ENCODE results near the gene TMEM52.

Gene TMEM52

GRCh38 chr1:1929639-1930545 is 10.8 kb upstream of the TMEM52 start:
- no peak for TF ChIP-seq ZFX (IDR thresholded peaks at IDR 0.05; ENCODE audit: borderline replicate concordance)
- TF ChIP-seq, protein P1, sequence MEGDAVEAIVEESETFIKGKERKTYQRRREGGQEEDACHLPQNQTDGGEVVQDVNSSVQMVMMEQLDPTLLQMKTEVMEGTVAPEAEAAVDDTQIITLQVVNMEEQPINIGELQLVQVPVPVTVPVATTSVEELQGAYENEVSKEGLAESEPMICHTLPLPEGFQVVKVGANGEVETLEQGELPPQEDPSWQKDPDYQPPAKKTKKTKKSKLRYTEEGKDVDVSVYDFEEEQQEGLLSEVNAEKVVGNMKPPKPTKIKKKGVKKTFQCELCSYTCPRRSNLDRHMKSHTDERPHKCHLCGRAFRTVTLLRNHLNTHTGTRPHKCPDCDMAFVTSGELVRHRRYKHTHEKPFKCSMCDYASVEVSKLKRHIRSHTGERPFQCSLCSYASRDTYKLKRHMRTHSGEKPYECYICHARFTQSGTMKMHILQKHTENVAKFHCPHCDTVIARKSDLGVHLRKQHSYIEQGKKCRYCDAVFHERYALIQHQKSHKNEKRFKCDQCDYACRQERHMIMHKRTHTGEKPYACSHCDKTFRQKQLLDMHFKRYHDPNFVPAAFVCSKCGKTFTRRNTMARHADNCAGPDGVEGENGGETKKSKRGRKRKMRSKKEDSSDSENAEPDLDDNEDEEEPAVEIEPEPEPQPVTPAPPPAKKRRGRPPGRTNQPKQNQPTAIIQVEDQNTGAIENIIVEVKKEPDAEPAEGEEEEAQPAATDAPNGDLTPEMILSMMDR (IDR thresholded peaks at IDR 0.05): no peak
- H3K27ac ChIP-seq: no peak overlapping the region

DNA sequence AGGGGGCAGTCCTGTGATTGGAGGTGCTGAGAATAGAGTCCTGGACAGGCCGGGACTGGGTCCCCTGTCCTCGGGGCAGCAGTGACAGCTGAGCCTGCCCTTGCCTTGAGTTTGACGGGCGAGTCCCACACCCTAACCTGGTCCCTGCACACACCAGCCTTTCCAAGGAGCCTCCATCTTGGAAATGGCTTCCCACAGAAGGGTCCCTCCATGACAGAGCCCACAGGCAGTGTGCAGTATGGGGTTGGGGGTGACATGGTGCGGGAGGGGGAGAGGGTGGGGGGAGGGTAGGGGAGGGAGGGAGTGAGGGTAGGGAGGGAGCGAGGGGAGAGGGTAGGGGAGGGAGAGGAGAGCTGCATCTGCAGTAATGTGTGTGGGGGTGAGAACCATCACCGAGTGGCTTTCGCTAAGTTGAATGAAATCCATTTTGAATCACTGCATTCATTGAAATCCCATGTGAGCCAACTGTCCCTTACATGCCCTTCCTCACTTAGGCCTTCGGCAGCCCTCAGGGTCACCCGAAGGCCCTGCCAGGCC is 10.1 kb upstream of the TMEM52 start:
- no peak overlapping the region for H3K27ac ChIP-seq
- no peak for TF ChIP-seq ZFX (IDR thresholded peaks at IDR 0.05; ENCODE audit: borderline replicate concordance)
- TF ChIP-seq, protein P1 (IDR thresholded peaks at IDR 0.05): no peak

GRCh38 chr1:1928231-1929101 is 9.4 kb upstream of the TMEM52 start:
- no peak overlapping the region for H3K27ac ChIP-seq
- TF ChIP-seq, protein P1 (IDR thresholded peaks at IDR 0.05): no peak
- no peak for TF ChIP-seq ZFX (IDR thresholded peaks at IDR 0.05; ENCODE audit: borderline replicate concordance)

- TF ChIP-seq, protein P1 (IDR thresholded peaks at IDR 0.05): no peak
- no peak for TF ChIP-seq ZFX (IDR thresholded peaks at IDR 0.05; ENCODE audit: borderline replicate concordance)
- no peak overlapping the region for H3K27ac ChIP-seq
These were observed 8.7 kb upstream of the TMEM52 start for GRCh38 chr1:1927751-1928150.

DNA sequence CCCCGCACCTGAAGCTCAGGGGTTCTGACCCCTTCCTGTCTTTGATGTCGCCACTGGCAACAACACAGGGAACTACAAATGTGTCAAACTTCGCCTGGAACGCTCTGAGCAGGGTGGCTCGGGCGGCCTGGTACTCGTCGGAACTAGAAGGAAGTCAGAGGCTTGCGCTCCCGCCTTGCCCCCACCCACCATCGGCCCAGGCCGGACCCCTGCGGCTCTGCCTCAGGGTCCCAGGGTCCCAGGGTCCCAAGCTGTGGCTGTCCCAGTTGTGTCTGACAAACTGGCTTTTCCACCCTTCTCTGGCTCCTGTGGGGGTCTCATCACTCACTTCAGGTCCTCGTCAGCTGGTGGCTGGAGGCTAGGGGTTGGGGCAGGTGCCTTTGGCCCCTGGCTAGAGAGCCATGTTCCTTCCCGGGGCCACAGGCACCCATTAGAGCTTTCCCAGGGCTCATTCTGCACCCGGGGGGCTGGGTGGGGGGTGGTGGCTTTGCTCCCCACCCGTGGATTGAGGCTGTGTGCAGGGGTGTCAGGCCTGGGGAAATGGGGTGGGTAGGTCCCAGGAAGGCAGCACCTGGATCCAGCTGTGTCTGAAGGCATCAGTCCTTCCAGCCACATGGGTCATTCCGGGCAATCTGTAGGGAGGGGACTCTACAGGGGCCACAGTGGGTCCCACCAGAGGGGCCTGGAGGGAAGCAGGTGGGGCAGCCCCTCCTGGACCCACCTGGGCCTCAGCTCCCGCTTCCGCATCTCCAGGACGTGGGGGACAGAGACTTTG is 8.0 kb upstream of the TMEM52 start:
- TF ChIP-seq, protein P1 (IDR thresholded peaks at IDR 0.05): no peak
- TF ChIP-seq ZFX (IDR thresholded peaks at IDR 0.05; ENCODE audit: borderline replicate concordance): no peak
- no peak overlapping the region for H3K27ac ChIP-seq

GRCh38 chr1:1926346-1926811 is 7.3 kb upstream of the TMEM52 start:
- TF ChIP-seq, protein P1 (IDR thresholded peaks at IDR 0.05): no peak
- no peak for TF ChIP-seq ZFX (IDR thresholded peaks at IDR 0.05; ENCODE audit: borderline replicate concordance)
- H3K27ac ChIP-seq: no peak overlapping the region
